ENCODE data around the gene MRPS6.

DNA sequence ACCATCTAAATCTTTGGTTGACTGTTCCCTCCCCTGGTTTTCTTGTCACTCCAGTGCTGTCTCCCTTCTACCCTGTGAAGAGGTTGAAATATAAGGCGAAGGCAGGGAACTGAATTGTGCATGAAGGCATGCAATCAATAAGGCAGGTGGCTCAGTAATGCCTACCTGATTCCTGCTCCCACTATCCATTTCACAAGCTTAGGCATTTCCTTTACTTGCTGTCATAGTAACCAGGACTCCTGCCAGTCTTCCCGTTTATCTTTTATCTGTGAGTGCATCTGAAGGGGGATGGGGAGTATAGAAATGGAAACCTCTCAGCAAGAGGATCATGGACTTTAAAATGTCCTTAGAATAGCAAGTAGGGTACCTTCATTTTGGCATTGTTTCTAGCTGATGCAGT lies 40.5 kb downstream of the MRPS6 start:
- TF ChIP-seq, protein P1, sequence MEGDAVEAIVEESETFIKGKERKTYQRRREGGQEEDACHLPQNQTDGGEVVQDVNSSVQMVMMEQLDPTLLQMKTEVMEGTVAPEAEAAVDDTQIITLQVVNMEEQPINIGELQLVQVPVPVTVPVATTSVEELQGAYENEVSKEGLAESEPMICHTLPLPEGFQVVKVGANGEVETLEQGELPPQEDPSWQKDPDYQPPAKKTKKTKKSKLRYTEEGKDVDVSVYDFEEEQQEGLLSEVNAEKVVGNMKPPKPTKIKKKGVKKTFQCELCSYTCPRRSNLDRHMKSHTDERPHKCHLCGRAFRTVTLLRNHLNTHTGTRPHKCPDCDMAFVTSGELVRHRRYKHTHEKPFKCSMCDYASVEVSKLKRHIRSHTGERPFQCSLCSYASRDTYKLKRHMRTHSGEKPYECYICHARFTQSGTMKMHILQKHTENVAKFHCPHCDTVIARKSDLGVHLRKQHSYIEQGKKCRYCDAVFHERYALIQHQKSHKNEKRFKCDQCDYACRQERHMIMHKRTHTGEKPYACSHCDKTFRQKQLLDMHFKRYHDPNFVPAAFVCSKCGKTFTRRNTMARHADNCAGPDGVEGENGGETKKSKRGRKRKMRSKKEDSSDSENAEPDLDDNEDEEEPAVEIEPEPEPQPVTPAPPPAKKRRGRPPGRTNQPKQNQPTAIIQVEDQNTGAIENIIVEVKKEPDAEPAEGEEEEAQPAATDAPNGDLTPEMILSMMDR (IDR thresholded peaks at IDR 0.05): no peak
- TF ChIP-seq POLR2A (IDR thresholded peaks at IDR 0.05): no peak

Data from vagina (tissue), 2 donors.